Measurements from ENCODE around the gene SELPLG.

GRCh38 chr12:108678104-108678730 lies 44.5 kb upstream of the SELPLG start:
- TF ChIP-seq, protein P1, sequence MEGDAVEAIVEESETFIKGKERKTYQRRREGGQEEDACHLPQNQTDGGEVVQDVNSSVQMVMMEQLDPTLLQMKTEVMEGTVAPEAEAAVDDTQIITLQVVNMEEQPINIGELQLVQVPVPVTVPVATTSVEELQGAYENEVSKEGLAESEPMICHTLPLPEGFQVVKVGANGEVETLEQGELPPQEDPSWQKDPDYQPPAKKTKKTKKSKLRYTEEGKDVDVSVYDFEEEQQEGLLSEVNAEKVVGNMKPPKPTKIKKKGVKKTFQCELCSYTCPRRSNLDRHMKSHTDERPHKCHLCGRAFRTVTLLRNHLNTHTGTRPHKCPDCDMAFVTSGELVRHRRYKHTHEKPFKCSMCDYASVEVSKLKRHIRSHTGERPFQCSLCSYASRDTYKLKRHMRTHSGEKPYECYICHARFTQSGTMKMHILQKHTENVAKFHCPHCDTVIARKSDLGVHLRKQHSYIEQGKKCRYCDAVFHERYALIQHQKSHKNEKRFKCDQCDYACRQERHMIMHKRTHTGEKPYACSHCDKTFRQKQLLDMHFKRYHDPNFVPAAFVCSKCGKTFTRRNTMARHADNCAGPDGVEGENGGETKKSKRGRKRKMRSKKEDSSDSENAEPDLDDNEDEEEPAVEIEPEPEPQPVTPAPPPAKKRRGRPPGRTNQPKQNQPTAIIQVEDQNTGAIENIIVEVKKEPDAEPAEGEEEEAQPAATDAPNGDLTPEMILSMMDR (IDR thresholded peaks at IDR 0.05) = no peak
- no peak for TF ChIP-seq EZH2 (IDR thresholded peaks at IDR 0.05; ENCODE audit: borderline replicate concordance, insufficient read depth, low read depth, low read length, poor library complexity, severe bottlenecking)
